Naive thymus-derived CD4-positive, alpha-beta T cell (primary cell): ENCODE measurements around the gene RPUSD1. TPM values are rescaled to one million over a fixed set of nuclear protein-coding genes. Genes with fewer than 3 reads are reported as not detected.

ENCODE experiments used
- ATAC-seq: fragments of 150-1000 bp; cut with Tn5 transposase; 2 replicates; pipeline ENCODE4 v1.10.0; 2021; ENCODE audit warnings: mild to moderate bottlenecking, moderate library complexity
- CTCF ChIA-PET: fragments of 350-600 bp; sonication (Branson Sonifier 250); formaldehyde crosslinking; loops from one replicate; lab custom pipeline; 2021; ENCODE audit warnings: antibody characterized with exemption; lab: Charles Lee
- POLR2A ChIA-PET: fragments of 350-600 bp; sonication (Branson Sonifier 250); formaldehyde crosslinking; loops from one replicate; lab custom pipeline; 2021; ENCODE audit warnings: antibody characterized with exemption, inconsistent platforms; lab: Charles Lee
- DNase-seq, 9 donors: peaks; one replicate each; pipeline versions ENCODE4 v3.0.0 to v3.0.0-alpha.2; 2020 to 2022; ENCODE audit warnings: mixed read lengths in 1 of 9
- H3K27ac ChIP-seq: one replicate; pipeline ENCODE4 v1.7.0; 2013; ENCODE audit warnings: mild to moderate bottlenecking, low read depth, low read length, moderate library complexity
- H3K27me3 ChIP-seq, 2 donors: one replicate each; pipeline ENCODE4 v1.7.0; 2013; ENCODE audit warnings: low read length in 2 of 2, mild to moderate bottlenecking in 2 of 2, moderate library complexity in 2 of 2; ENCODE audit not compliant: control insufficient read depth in 2 of 2, insufficient read depth in 2 of 2
- H3K36me3 ChIP-seq, 3 experiments: 1 replicate in 2 of 3; 2 replicates in 1 of 3; pipeline ENCODE4 v1.7.0; 2013; ENCODE audit warnings: low read length in 3 of 3, mild to moderate bottlenecking in 3 of 3, moderate library complexity in 1 of 3; ENCODE audit not compliant: insufficient read depth in 3 of 3, control insufficient read depth in 2 of 3
- H3K4me1 ChIP-seq, 2 donors: one replicate each; pipeline ENCODE4 v1.7.0; 2013; ENCODE audit warnings: low read length in 2 of 2, mild to moderate bottlenecking in 2 of 2, moderate library complexity in 1 of 2; ENCODE audit not compliant: control insufficient read depth in 2 of 2, insufficient read depth in 2 of 2
- H3K4me3 ChIP-seq: 2 replicates; pipeline ENCODE4 v1.7.0; 2013; ENCODE audit warnings: mild to moderate bottlenecking, low read length
- H3K9me3 ChIP-seq, 3 experiments: 1 replicate in 2 of 3; 2 replicates in 1 of 3; pipeline ENCODE4 v1.7.0; 2013; ENCODE audit warnings: low read length in 3 of 3; ENCODE audit not compliant: control insufficient read depth in 2 of 3
- H3K27ac Mint-ChIP-seq, 9 donors: one replicate each; pipeline ENCODE4 v1.8.0; 2020 to 2022; ENCODE audit warnings: mixed read lengths in 9 of 9, mild to moderate bottlenecking in 8 of 9, moderate library complexity in 5 of 9, inconsistent platforms in 2 of 9
- H3K27me3 Mint-ChIP-seq, 5 donors: one replicate each; pipeline ENCODE4 v1.8.0; 2021 to 2022; ENCODE audit warnings: mixed read lengths in 5 of 5, mild to moderate bottlenecking in 1 of 5
- H3K36me3 Mint-ChIP-seq, 5 donors: one replicate each; pipeline ENCODE4 v1.8.0; 2020 to 2022; ENCODE audit warnings: mixed read lengths in 5 of 5, mild to moderate bottlenecking in 3 of 5, inconsistent platforms in 1 of 5
- H3K4me1 Mint-ChIP-seq, 7 donors: one replicate each; pipeline ENCODE4 v1.8.0; 2020 to 2022; ENCODE audit warnings: mixed read lengths in 7 of 7, mild to moderate bottlenecking in 3 of 7, inconsistent platforms in 1 of 7
- H3K4me3 Mint-ChIP-seq, 10 donors: one replicate each; pipeline ENCODE4 v1.8.0; 2020 to 2022; ENCODE audit warnings: mild to moderate bottlenecking in 10 of 10, mixed read lengths in 10 of 10, moderate library complexity in 6 of 10, inconsistent platforms in 2 of 10
- H3K9me3 Mint-ChIP-seq, 11 donors: one replicate each; pipeline ENCODE4 v1.8.0; 2020 to 2022; ENCODE audit warnings: mixed read lengths in 11 of 11, mild to moderate bottlenecking in 4 of 11, inconsistent platforms in 1 of 11, moderate library complexity in 1 of 11
- intact Hi-C, 2 donors: fragments of 100-400 bp; cut with micrococcal nuclease; formaldehyde crosslinking; loops; one replicate each; pipeline ENCODE4 v1.15.1; 2023
- polyA plus RNA-seq, 2 donors: library from polyadenylated mRNA; unstranded; fragments of 300-500 nt; fragmentation: Illumina TruSeq; gene quantifications; one replicate each; pipeline ENCODE4 v1.2.3, GENCODE V29; 2021
- total RNA-seq, 6 experiments: library from RNA in 5 of 6; stranded (reverse) in 5 of 6; gene quantifications; 1 replicate in 5 of 6; 2 replicates in 1 of 6; pipeline ENCODE4 v1.2.3 and lab custom pipeline; 2021 to 2026

The RPUSD1 gene
- total and polyA plus RNA-seq, 7 experiments from 2014 or later, result 16.3 to 42.9 (median 30.3) TPM

DNA sequence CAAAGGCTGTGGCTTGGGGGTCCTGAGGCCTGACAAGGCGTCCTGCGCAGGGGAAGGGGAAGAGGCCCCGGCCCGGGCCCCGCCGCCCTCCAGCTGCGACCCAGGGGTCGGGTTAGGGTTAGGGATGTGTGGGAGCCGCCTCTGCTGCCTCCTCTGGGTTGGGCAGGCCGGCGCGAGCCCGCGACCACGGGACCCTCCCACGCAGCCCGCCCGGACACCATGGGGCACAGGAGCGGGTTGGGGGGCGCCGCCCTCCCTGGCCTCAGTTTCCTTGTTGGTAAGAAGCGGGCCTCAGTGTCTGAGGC is 47.8 kb downstream of the RPUSD1 start:
- DNase-seq (no peak), ATAC-seq (peak; percentile 3)
- POLR2A ChIA-PET, result interaction anchor here (1.1 to 2.5 kb wide), 7 partner anchors 9 to 48 kb away, joined by 3 to 11 read pairs (median 4); partner anchors contain the start of genes ANTKMT, CCDC78, CHTF18 and RPUSD1
- H3K4me1 ChIP-seq, result peaks cover 4 to 10% of the 10 kb centered on the region in 2 donors
- intact Hi-C loops, result loop anchor here (2.0 kb wide), 5 partner anchors 14 to 340 kb away; partner anchors contain the start of genes CCDC78 (in 1 of the 2), CHTF18 (in 1 of the 2), DECR2 (in 1 of the 2) and HAGHL (in 1 of the 2)
- CTCF ChIA-PET, result interaction anchor here (1.0 to 3.8 kb wide), 3 partner anchors 10 to 28 kb away, joined by 3 to 15 read pairs (median 5); partner anchors contain the start of genes CCDC78 and HAGHL
- Mint-ChIP-seq H3K4me1 (peaks cover 0 to 16% (median 6%) of the 10 kb centered on the region in 7 donors), H3K9me3 (no peaks in the 10 kb centered on the region), H3K4me3 (peak overlapping the region; percentile 63 to 85 (median 80)), H3K36me3 (peaks cover 0 to 12% (median under 1%) of the 10 kb centered on the region in 5 donors), H3K27me3 (no peaks in the 10 kb centered on the region), H3K27ac (peak overlapping the region in 4 of 9 donors; percentile 20 to 78 (median 52))
- H3K27me3 ChIP-seq, result no peaks in the 10 kb centered on the region
- H3K9me3 ChIP-seq, result no peaks in the 10 kb centered on the region
- H3K4me3 ChIP-seq, result peak overlapping the region; percentile 81
- peak overlapping the region; percentile 86 for H3K27ac ChIP-seq
- peaks cover 0 to 29% (median 3%) of the 10 kb centered on the region in 3 experiments for H3K36me3 ChIP-seq

DNA sequence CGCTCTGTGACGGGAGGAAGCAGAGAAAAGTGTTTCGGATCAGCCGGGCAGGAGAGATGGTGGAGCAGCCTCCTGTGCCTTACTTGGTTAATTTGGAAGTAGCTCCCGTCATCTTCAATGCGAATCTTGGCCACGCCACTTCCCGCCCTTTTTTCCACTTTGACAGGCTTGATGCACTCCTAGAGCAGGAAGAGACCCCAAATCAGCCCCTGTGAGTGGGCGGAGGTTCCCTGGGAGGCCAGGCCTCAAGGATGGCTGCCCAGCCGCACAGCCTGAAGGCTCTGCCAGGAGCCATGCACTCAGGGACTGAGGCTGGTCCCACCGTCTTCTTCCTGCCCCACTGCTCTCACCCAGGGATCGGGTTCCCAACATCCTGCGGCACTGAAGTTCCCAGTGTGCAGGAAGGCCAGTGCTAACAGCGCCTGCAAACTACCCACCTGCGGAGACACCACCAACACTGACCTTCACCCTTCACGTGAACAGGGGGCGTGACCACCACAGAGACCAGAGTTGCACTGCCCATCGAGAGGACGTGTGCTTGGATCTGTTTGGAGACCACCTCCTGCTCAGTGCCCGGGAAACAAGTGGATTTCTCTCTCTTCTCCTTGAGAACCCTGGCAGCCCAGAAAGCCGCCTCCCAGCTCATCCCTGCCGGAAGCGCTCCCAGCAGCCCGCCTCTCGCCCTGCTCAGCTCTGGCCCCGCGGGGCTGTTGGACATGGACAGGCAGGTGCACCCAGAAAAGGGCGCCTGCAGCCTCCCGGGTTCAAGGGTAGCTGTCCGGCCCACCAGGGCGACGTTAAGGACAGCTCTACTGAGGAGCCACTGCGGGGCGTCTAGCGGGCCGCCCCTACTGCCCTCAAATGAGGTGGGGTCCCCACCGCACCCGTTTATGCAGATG is 48.4 kb downstream of the RPUSD1 start:
- Histone ChIP-seq H3K4me3 (peak overlapping the region; percentile 81), H3K36me3 (peaks cover 0 to 35% (median 3%) of the 10 kb centered on the region in 3 experiments), H3K9me3 (no peaks in the 10 kb centered on the region), H3K27ac (peak overlapping the region; percentile 86), H3K27me3 (no peaks in the 10 kb centered on the region), H3K4me1 (peaks cover 4 to 10% of the 10 kb centered on the region in 2 donors)
- peak overlapping the region in 5 of 9 donors; percentile 22 to 56 (median 46) for H3K27ac Mint-ChIP-seq
- H3K27me3 Mint-ChIP-seq, result no peaks in the 10 kb centered on the region
- peaks cover 0 to 19% (median 9%) of the 10 kb centered on the region in 7 donors for H3K4me1 Mint-ChIP-seq
- intact Hi-C loops, result loop anchor here (2.0 kb wide), 5 partner anchors 13 to 339 kb away; partner anchors contain the start of genes CCDC78 (in 1 of the 2), CHTF18 (in 1 of the 2), DECR2 (in 1 of the 2) and HAGHL (in 1 of the 2)
- ATAC-seq, result no peak
- POLR2A ChIA-PET, result interaction anchor here (1.3 to 2.5 kb wide), 4 partner anchors 9 to 44 kb away, joined by 3 to 11 read pairs (median 7); partner anchors contain the start of gene ANTKMT
- CTCF ChIA-PET, result interaction anchor here (0.7 to 1.4 kb wide), 3 partner anchors 9 to 14 kb away, joined by 3 to 5 read pairs (median 4); partner anchors contain the start of genes CCDC78 and HAGHL
- DNase-seq, result no peak
- H3K36me3 Mint-ChIP-seq, result peaks cover 0 to 16% (median 3%) of the 10 kb centered on the region in 5 donors
- H3K4me3 Mint-ChIP-seq, result peak overlapping the region; percentile 55 to 83 (median 74)
- H3K9me3 Mint-ChIP-seq, result no peaks in the 10 kb centered on the region

DNA sequence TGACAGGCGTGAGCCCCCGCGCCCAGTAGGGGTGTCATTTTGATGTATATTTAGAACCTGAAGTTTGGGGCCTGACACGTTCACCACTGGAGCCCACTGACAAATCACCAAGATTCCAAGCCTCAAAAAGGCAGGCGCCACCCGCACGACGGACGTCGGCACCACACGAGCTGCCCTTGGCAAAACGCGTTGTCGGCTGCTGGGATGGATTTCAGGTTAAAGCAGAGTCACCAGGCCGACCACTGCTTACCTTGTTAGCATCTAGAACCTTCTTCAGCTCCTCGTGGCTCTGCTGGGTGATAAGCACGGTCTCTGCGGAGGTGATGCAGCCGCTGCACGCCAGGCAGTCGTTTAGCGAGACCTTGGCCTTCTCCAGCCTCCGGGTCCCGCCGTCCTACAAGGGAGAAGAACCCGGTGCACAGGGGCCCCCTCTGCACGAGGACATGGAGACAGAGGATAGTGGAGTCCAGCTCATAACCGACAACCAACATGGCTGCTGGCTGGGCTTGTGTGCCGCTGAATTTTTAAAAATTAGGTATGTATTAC is 51.2 kb downstream of the RPUSD1 start:
- Mint-ChIP-seq H3K27ac (no peak overlapping the region), H3K9me3 (no peaks in the 10 kb centered on the region), H3K4me1 (peaks cover 0 to 19% (median 9%) of the 10 kb centered on the region in 7 donors), H3K27me3 (no peaks in the 10 kb centered on the region), H3K36me3 (peaks cover 0 to 16% (median 3%) of the 10 kb centered on the region in 5 donors), H3K4me3 (peak overlapping the region in 3 of 10 donors; percentile 1 to 38 (median 28))
- intact Hi-C loops, result no loop called here
- H3K36me3 ChIP-seq, result peaks cover 0 to 61% (median 7%) of the 10 kb centered on the region in 3 experiments
- H3K9me3 ChIP-seq, result no peaks in the 10 kb centered on the region
- ChIA-PET CTCF (no interaction called here), POLR2A (interaction anchor here (0.9 to 1.4 kb wide), 3 partner anchors 16 to 47 kb away, joined by 3 to 6 read pairs (median 3); partner anchors contain the start of genes ANTKMT and WDR24)
- DNase-seq (no peak), ATAC-seq (no peak)
- peaks cover 4 to 10% of the 10 kb centered on the region in 2 donors for H3K4me1 ChIP-seq
- no peak overlapping the region for H3K4me3 ChIP-seq
- no peak overlapping the region for H3K27ac ChIP-seq
- no peaks in the 10 kb centered on the region for H3K27me3 ChIP-seq

GRCh38 chr16:735982-736453 is 52.2 kb downstream of the RPUSD1 start:
- Mint-ChIP-seq H3K27ac (peak overlapping the region in 1 of 9 donors; percentile 74), H3K9me3 (no peaks in the 10 kb centered on the region), H3K36me3 (peaks cover 0 to 16% (median 3%) of the 10 kb centered on the region in 5 donors), H3K27me3 (no peaks in the 10 kb centered on the region), H3K4me3 (peak overlapping the region in 1 of 10 donors; percentile 56), H3K4me1 (peaks cover 0 to 19% (median 9%) of the 10 kb centered on the region in 7 donors)
- ATAC-seq, result no peak
- intact Hi-C loops, result no loop called here
- Histone ChIP-seq H3K4me1 (peaks cover 4 to 10% of the 10 kb centered on the region in 2 donors), H3K36me3 (peaks cover 0 to 62% (median 7%) of the 10 kb centered on the region in 3 experiments), H3K27me3 (no peaks in the 10 kb centered on the region), H3K27ac (no peak overlapping the region), H3K9me3 (no peaks in the 10 kb centered on the region), H3K4me3 (no peak overlapping the region)
- peak in 1 of 9 donors; percentile 50 for DNase-seq
- POLR2A ChIA-PET, result interaction anchor here (0.6 to 1.4 kb wide), 3 partner anchors 15 to 702 kb away, joined by 3 to 6 read pairs (median 3); partner anchors contain the start of gene ANTKMT
- CTCF ChIA-PET, result interaction anchor here (0.6 to 1.1 kb wide), 5 partner anchors 20 to 205 kb away, joined by 3 to 5 read pairs (median 3); no protein-coding TSS in a partner anchor

DNA sequence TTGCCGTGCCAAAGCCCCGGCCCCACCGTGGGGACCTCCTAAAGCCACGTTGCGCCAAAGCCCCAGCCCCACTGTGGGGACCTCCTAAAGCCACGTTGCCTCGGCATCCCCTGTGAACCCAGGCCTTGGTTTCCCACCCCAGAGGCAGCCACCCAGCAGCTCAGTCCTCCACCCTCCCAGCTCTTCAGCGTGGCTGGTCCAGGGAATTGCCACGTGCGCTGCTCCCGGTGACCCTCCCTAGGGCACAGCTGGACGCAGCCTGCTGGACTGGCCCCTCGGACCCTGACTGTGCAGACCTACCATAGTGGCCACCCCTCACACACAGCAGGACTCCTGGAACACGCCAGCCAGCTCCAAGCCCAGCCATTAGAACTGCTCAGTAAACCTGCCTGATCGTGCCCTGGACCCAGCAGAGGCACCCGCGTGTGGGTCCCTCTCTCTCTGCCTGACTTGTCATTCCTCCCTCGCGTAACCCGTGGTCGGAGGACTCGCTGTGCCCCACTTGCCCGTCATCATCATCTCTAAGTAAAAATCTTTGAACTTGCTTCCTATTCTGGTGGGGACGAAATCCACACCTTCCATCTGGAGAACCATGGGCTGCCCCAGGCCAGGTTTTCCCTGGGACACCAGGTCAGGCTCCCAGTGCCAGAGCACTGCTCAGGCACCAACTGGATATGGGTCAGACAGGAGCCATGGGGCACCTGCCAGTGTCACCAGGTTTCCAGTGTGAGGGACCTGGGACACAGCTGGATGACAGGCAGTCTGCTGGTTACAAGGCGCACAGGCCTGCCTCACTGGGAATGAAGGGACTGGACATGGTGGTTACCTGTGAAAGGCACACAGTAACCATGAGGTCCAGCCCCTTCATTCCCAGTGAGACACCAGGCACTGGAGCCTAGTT is 53.0 kb downstream of the RPUSD1 start:
- Histone ChIP-seq H3K27ac (no peak overlapping the region), H3K27me3 (no peaks in the 10 kb centered on the region), H3K9me3 (no peaks in the 10 kb centered on the region), H3K36me3 (peaks cover 0 to 59% (median 7%) of the 10 kb centered on the region in 3 experiments), H3K4me1 (peaks cover 3 to 9% of the 10 kb centered on the region in 2 donors), H3K4me3 (no peak overlapping the region)
- intact Hi-C loops, result no loop called here
- H3K4me3 Mint-ChIP-seq, result peak overlapping the region in 1 of 10 donors; percentile 25
- H3K27me3 Mint-ChIP-seq, result no peaks in the 10 kb centered on the region
- no peak overlapping the region for H3K27ac Mint-ChIP-seq
- peaks cover 0 to 19% (median 9%) of the 10 kb centered on the region in 7 donors for H3K4me1 Mint-ChIP-seq
- ATAC-seq (no peak), DNase-seq (no peak)
- POLR2A ChIA-PET, result interaction anchor here (0.9 to 1.4 kb wide), 3 partner anchors 9 to 39 kb away, joined by 3 to 6 read pairs (median 3); partner anchors contain the start of genes ANTKMT and CCDC78
- CTCF ChIA-PET, result interaction anchor here (0.6 to 3.5 kb wide), 3 partner anchors 22 to 205 kb away, joined by 3 to 12 read pairs (median 3); no protein-coding TSS in a partner anchor
- peaks cover 0 to 16% (median 3%) of the 10 kb centered on the region in 5 donors for H3K36me3 Mint-ChIP-seq
- no peaks in the 10 kb centered on the region for H3K9me3 Mint-ChIP-seq
